HCT116 (cell line): ENCODE data around the gene TP63.

Experiments
- CEBPB ChIP-seq: IDR thresholded peaks from 2 replicates; pipeline ENCODE4 v1.6.1; 2012; ENCODE audit warnings: low read depth
- CTCF ChIP-seq, 3 experiments: fragments of 200-600 bp in 1 of 3; sonication (generic) in 1 of 3; IDR thresholded peaks in 2 of 3; conservative IDR thresholded peaks in 1 of 3; 2 replicates each; pipeline ENCODE4 v1.5.1; 2012 to 2017; ENCODE audit warnings: low read depth in 2 of 3, low read length in 2 of 3, antibody characterized with exemption in 1 of 3, borderline replicate concordance in 1 of 3, control low read depth in 1 of 3, mild to moderate bottlenecking in 1 of 3, mixed read lengths in 1 of 3, mixed run types in 1 of 3, moderate library complexity in 1 of 3; ENCODE audit not compliant: insufficient read depth in 1 of 3
- TCF7L2 ChIP-seq: IDR thresholded peaks from 2 replicates; pipeline ENCODE4 v1.7.0; 2011; ENCODE audit warnings: borderline replicate concordance, inconsistent platforms; ENCODE audit not compliant: insufficient read depth, insufficient read length; ENCODE audit errors: extremely low read depth

- TF ChIP-seq CEBPB (no peak), TCF7L2 (no peak), CTCF (IDR thresholded peaks at IDR 0.05 in 2 of 3, conservative IDR thresholded peaks at IDR 0.05 in 1 of 3; ENCODE audit: borderline replicate concordance in 1 of 3, insufficient read depth in 1 of 3, low read depth in 2 of 3, low read length in 2 of 3) (no peak)
These were observed 58.4 kb downstream of the TP63 start for GRCh38 chr3:189689625-189690024.
